CD4-positive, alpha-beta T cell treated with Interleukin-4 for 1 hour (primary cell): ENCODE data around the gene TUBGCP3.

Experiments
- DNase-seq, 2 donors: peaks; one replicate each; pipeline ENCODE4 v3.0.0-alpha.2; 2020 to 2022

Gene TUBGCP3

GRCh38 chr13:112475889-112476288 lies 112.1 kb downstream of the TUBGCP3 start:
- no peak for DNase-seq

GRCh38 chr13:112474869-112475268 lies 113.1 kb downstream of the TUBGCP3 start:
- no peak for DNase-seq

GRCh38 chr13:112473818-112474217 lies 114.1 kb downstream of the TUBGCP3 start:
- DNase-seq: no peak

GRCh38 chr13:112469071-112469745 lies 118.7 kb downstream of the TUBGCP3 start:
- no peak for DNase-seq

- no peak for DNase-seq
Measured at GRCh38 chr13:112468069-112468468, 119.9 kb downstream of the TUBGCP3 start.

GRCh38 chr13:112467236-112467635 lies 120.7 kb downstream of the TUBGCP3 start:
- DNase-seq: no peak

GRCh38 chr13:112466132-112467058 lies 121.6 kb downstream of the TUBGCP3 start:
- DNase-seq: no peak

- no peak for DNase-seq
Measured at GRCh38 chr13:112465251-112466131, 122.5 kb downstream of the TUBGCP3 start.

- DNase-seq: no peak
Measured at GRCh38 chr13:112464720-112465119, 123.2 kb downstream of the TUBGCP3 start.

GRCh38 chr13:112462408-112462807 lies 125.5 kb downstream of the TUBGCP3 start:
- no peak for DNase-seq

- DNase-seq: no peak
Measured at GRCh38 chr13:112457485-112457884, 130.5 kb downstream of the TUBGCP3 start.

- no peak for DNase-seq
Measured at GRCh38 chr13:112457081-112457480, 130.9 kb downstream of the TUBGCP3 start.

GRCh38 chr13:112456138-112457056 lies 131.6 kb downstream of the TUBGCP3 start:
- DNase-seq: no peak

- no peak for DNase-seq
Measured at GRCh38 chr13:112455476-112456059, 132.4 kb downstream of the TUBGCP3 start.

- DNase-seq: no peak
Measured at GRCh38 chr13:112454648-112455334, 133.2 kb downstream of the TUBGCP3 start.

- DNase-seq: no peak
Measured at GRCh38 chr13:112453874-112454647, 133.9 kb downstream of the TUBGCP3 start.

- no peak for DNase-seq
Measured at GRCh38 chr13:112453207-112453829, 134.6 kb downstream of the TUBGCP3 start.

- no peak for DNase-seq
Measured at GRCh38 chr13:112452380-112453206, 135.4 kb downstream of the TUBGCP3 start.
